ENCODE results near the gene ABRAXAS1. TPM values are rescaled to one million over a fixed set of nuclear protein-coding genes. Genes with fewer than 3 reads are reported as not detected.

ABRAXAS1 gene
- total and polyA plus RNA-seq, 2 of the 13 experiments (the other 11 are each of a cell fraction or from before 2014, with no cell fraction given), result 14.1 to 14.7 TPM

- TF ChIP-seq NR0B2 (CRISPR knock-in tag; IDR thresholded peaks at IDR 0.05) (peak; percentile 85), NBN (conservative IDR thresholded peaks at IDR 0.05) (no peak), GATA4 (IDR thresholded peaks at IDR 0.05; ENCODE audit: borderline replicate concordance, low read depth) (no peak), GZF1 (CRISPR knock-in tag; IDR thresholded peaks at IDR 0.05) (no peak), CEBPG (CRISPR knock-in tag; IDR thresholded peaks at IDR 0.05) (no peak), SP1 (IDR thresholded peaks at IDR 0.05) (no peak), SP1 (CRISPR knock-in tag; IDR thresholded peaks at IDR 0.05) (peak; percentile 72), ZBTB8A (CRISPR knock-in tag; IDR thresholded peaks at IDR 0.05; ENCODE audit: borderline replicate concordance, low read depth) (peak; percentile 64; the same call in 1 of the 2 replicates), MTF1 (CRISPR knock-in tag; IDR thresholded peaks at IDR 0.05) (no peak), ZNF891 (CRISPR knock-in tag; IDR thresholded peaks at IDR 0.05) (peak; percentile 95), SIN3B (IDR thresholded peaks at IDR 0.05; ENCODE audit: low read length) (no peak; the same call in 1 of the 2 replicates), ZNF674 (CRISPR knock-in tag; IDR thresholded peaks at IDR 0.05; ENCODE audit: low read depth) (peak; percentile 80; the same call in 1 of the 2 replicates), ZEB1 (IDR thresholded peaks at IDR 0.05; ENCODE audit: insufficient replicate concordance, low read depth) (no peak), ZNF557 (CRISPR knock-in tag; IDR thresholded peaks at IDR 0.05) (0 out of 2 replicates have a peak, but pooled peaks have one; percentile 12), RORA (CRISPR knock-in tag; IDR thresholded peaks at IDR 0.05) (no peak), ZKSCAN8 (CRISPR knock-in tag; IDR thresholded peaks at IDR 0.05; ENCODE audit: borderline replicate concordance) (no peak), NR1H2 (CRISPR knock-in tag; IDR thresholded peaks at IDR 0.05; ENCODE audit: borderline replicate concordance, low read depth) (peak; percentile 47; the same call in 1 of the 2 replicates), MIER2 (CRISPR knock-in tag; IDR thresholded peaks at IDR 0.05) (no peak; the same call in 1 of the 2 replicates), ZNF841 (CRISPR knock-in tag; IDR thresholded peaks at IDR 0.05; ENCODE audit: borderline replicate concordance) (peak; percentile 35), HCFC1 (IDR thresholded peaks at IDR 0.05; ENCODE audit: low read depth, low read length) (no peak)
- TF ChIP-seq, protein P1, sequence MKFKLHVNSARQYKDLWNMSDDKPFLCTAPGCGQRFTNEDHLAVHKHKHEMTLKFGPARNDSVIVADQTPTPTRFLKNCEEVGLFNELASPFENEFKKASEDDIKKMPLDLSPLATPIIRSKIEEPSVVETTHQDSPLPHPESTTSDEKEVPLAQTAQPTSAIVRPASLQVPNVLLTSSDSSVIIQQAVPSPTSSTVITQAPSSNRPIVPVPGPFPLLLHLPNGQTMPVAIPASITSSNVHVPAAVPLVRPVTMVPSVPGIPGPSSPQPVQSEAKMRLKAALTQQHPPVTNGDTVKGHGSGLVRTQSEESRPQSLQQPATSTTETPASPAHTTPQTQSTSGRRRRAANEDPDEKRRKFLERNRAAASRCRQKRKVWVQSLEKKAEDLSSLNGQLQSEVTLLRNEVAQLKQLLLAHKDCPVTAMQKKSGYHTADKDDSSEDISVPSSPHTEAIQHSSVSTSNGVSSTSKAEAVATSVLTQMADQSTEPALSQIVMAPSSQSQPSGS (CRISPR knock-in tag; IDR thresholded peaks at IDR 0.05), result no peak
- TF ChIP-seq, protein P2, sequence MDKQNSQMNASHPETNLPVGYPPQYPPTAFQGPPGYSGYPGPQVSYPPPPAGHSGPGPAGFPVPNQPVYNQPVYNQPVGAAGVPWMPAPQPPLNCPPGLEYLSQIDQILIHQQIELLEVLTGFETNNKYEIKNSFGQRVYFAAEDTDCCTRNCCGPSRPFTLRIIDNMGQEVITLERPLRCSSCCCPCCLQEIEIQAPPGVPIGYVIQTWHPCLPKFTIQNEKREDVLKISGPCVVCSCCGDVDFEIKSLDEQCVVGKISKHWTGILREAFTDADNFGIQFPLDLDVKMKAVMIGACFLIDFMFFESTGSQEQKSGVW (CRISPR knock-in tag; IDR thresholded peaks at IDR 0.05; ENCODE audit: borderline replicate concordance), result no peak
- TF ChIP-seq, protein P3, sequence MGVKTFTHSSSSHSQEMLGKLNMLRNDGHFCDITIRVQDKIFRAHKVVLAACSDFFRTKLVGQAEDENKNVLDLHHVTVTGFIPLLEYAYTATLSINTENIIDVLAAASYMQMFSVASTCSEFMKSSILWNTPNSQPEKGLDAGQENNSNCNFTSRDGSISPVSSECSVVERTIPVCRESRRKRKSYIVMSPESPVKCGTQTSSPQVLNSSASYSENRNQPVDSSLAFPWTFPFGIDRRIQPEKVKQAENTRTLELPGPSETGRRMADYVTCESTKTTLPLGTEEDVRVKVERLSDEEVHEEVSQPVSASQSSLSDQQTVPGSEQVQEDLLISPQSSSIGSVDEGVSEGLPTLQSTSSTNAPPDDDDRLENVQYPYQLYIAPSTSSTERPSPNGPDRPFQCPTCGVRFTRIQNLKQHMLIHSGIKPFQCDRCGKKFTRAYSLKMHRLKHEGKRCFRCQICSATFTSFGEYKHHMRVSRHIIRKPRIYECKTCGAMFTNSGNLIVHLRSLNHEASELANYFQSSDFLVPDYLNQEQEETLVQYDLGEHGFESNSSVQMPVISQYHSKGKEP (CRISPR knock-in tag; IDR thresholded peaks at IDR 0.05), result peak; percentile 78; the same call in 1 of the 2 replicates
- TF ChIP-seq, protein P4, sequence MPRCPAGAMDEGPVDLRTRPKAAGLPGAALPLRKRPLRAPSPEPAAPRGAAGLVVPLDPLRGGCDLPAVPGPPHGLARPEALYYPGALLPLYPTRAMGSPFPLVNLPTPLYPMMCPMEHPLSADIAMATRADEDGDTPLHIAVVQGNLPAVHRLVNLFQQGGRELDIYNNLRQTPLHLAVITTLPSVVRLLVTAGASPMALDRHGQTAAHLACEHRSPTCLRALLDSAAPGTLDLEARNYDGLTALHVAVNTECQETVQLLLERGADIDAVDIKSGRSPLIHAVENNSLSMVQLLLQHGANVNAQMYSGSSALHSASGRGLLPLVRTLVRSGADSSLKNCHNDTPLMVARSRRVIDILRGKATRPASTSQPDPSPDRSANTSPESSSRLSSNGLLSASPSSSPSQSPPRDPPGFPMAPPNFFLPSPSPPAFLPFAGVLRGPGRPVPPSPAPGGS (CRISPR knock-in tag; IDR thresholded peaks at IDR 0.05), result peak; percentile 86; the same call in 1 of the 2 replicates
Measured at GRCh38 chr4:83484500-83485461, at the start of gene ABRAXAS1 (continued).

All from HepG2 (cell line).